Vagina (tissue), 2 donors: ENCODE measurements around the gene OR2AE1. TPM values are rescaled to one million over a fixed set of nuclear protein-coding genes. Genes with fewer than 3 reads are reported as not detected.

ENCODE experiments used
- DNase-seq, 2 donors: peaks; one replicate each; pipeline ENCODE4 v3.0.0-alpha.2; 2017; ENCODE audit errors: extremely low spot score in 2 of 2
- H3K27ac ChIP-seq: fragments of 200-600 bp; sonication (generic); one replicate; pipeline ENCODE4 v1.5.1; 2019
- H3K27me3 ChIP-seq: fragments of 200-600 bp; sonication (generic); one replicate; pipeline ENCODE4 v1.5.1; 2019
- H3K36me3 ChIP-seq, 2 donors: fragments of 200-600 bp; sonication (generic); one replicate each; pipeline ENCODE4 v1.5.1; 2017 to 2019
- H3K4me1 ChIP-seq: fragments of 200-600 bp; sonication (generic); one replicate; pipeline ENCODE4 v1.5.1; 2019
- H3K4me3 ChIP-seq, 2 donors: fragments of 200-600 bp; sonication (generic); 1 replicate in 1 of 2; 2 replicates in 1 of 2; pipeline ENCODE4 v1.5.1; 2016 to 2019
- H3K9me3 ChIP-seq: fragments of 200-600 bp; sonication (generic); one replicate; pipeline ENCODE4 v1.5.1; 2019
- CTCF ChIP-seq, 3 experiments: fragments of 450-650 bp in 2 of 3; fragments of 200-600 bp in 1 of 3; sonication (generic) in 1 of 3; IDR thresholded peaks; one replicate each; pipeline ENCODE4 v1.5.1; 2017 to 2019; ENCODE audit warnings: antibody characterized with exemption in 3 of 3, mild to moderate bottlenecking in 2 of 3, moderate library complexity in 2 of 3
- POLR2A ChIP-seq, 2 donors: fragments of 450-650 bp; IDR thresholded peaks; one replicate each; pipeline ENCODE4 v1.6.1; 2017; ENCODE audit warnings: antibody characterized with exemption in 2 of 2, mild to moderate bottlenecking in 2 of 2, moderate library complexity in 2 of 2
- POLR2AphosphoS5 ChIP-seq, 2 donors: sonication (generic); formaldehyde crosslinking; IDR thresholded peaks; one replicate each; pipeline ENCODE4 v1.9.0; 2017; ENCODE audit warnings: antibody characterized with exemption in 2 of 2, mild to moderate bottlenecking in 2 of 2, low read depth in 1 of 2; ENCODE audit not compliant: insufficient read depth in 1 of 2
- intact Hi-C: fragments of 100-400 bp; cut with DNase I; formaldehyde crosslinking; loops from one replicate; pipeline ENCODE4 v1.15.1; 2023
- total RNA-seq: library from RNA; depleted of rRNA; stranded (reverse); fragments of >200 nt; gene quantifications from one replicate; pipeline ENCODE4 v1.2.3, GENCODE V29; 2016

OR2AE1 gene
- total RNA-seq, 1 donor from 2014 or later: not detected

GRCh38 chr7:99837649-99838361, 39.0 kb downstream of the OR2AE1 start:
- TF ChIP-seq POLR2AphosphoS5 (IDR thresholded peaks at IDR 0.05; ENCODE audit: insufficient read depth in 1 of 2, low read depth in 1 of 2) (peak in 1 of 2 donors; percentile 58), POLR2A (IDR thresholded peaks at IDR 0.05) (no peak)
- no peaks in the 10 kb centered on the region for H3K27me3 ChIP-seq
- no peak for DNase-seq
- no peak overlapping the region for H3K27ac ChIP-seq
- no peaks in the 10 kb centered on the region for H3K9me3 ChIP-seq
- H3K4me3 ChIP-seq: no peak overlapping the region
- no peaks in the 10 kb centered on the region for H3K4me1 ChIP-seq
- intact Hi-C loops: no loop called here
- no peaks in the 10 kb centered on the region for H3K36me3 ChIP-seq

GRCh38 chr7:99835189-99835588, 41.6 kb downstream of the OR2AE1 start:
- Histone ChIP-seq H3K27ac (no peak overlapping the region), H3K36me3 (no peaks in the 10 kb centered on the region), H3K4me3 (no peak overlapping the region), H3K9me3 (no peaks in the 10 kb centered on the region), H3K4me1 (no peaks in the 10 kb centered on the region), H3K27me3 (no peaks in the 10 kb centered on the region)
- no peak for DNase-seq
- TF ChIP-seq CTCF (IDR thresholded peaks at IDR 0.05): no peak
- no peak for TF ChIP-seq POLR2A (IDR thresholded peaks at IDR 0.05)
- no peak for TF ChIP-seq POLR2AphosphoS5 (IDR thresholded peaks at IDR 0.05; ENCODE audit: insufficient read depth in 1 of 2, low read depth in 1 of 2)
- intact Hi-C loops: no loop called here

GRCh38 chr7:99834382-99834781, 42.5 kb downstream of the OR2AE1 start:
- TF ChIP-seq CTCF (IDR thresholded peaks at IDR 0.05) (no peak), POLR2AphosphoS5 (IDR thresholded peaks at IDR 0.05; ENCODE audit: insufficient read depth in 1 of 2, low read depth in 1 of 2) (no peak), POLR2A (IDR thresholded peaks at IDR 0.05) (no peak)
- Histone ChIP-seq H3K36me3 (no peaks in the 10 kb centered on the region), H3K4me3 (no peak overlapping the region), H3K4me1 (no peaks in the 10 kb centered on the region), H3K9me3 (no peaks in the 10 kb centered on the region), H3K27ac (no peak overlapping the region), H3K27me3 (no peaks in the 10 kb centered on the region)
- no peak for DNase-seq
- intact Hi-C loops: no loop called here

GRCh38 chr7:99833289-99833877, 43.5 kb downstream of the OR2AE1 start:
- H3K27ac ChIP-seq: no peak overlapping the region
- no peaks in the 10 kb centered on the region for H3K9me3 ChIP-seq
- H3K4me1 ChIP-seq: no peaks in the 10 kb centered on the region
- no peak for DNase-seq
- no peaks in the 10 kb centered on the region for H3K36me3 ChIP-seq
- no peak overlapping the region for H3K4me3 ChIP-seq
- intact Hi-C loops: no loop called here
- TF ChIP-seq POLR2AphosphoS5 (IDR thresholded peaks at IDR 0.05; ENCODE audit: insufficient read depth in 1 of 2, low read depth in 1 of 2) (no peak), POLR2A (IDR thresholded peaks at IDR 0.05) (no peak), CTCF (IDR thresholded peaks at IDR 0.05) (no peak)
- H3K27me3 ChIP-seq: no peaks in the 10 kb centered on the region

GRCh38 chr7:99831595-99831994, 45.2 kb downstream of the OR2AE1 start:
- TF ChIP-seq CTCF (IDR thresholded peaks at IDR 0.05) (no peak), POLR2A (IDR thresholded peaks at IDR 0.05) (no peak), POLR2AphosphoS5 (IDR thresholded peaks at IDR 0.05; ENCODE audit: insufficient read depth in 1 of 2, low read depth in 1 of 2) (no peak)
- intact Hi-C loops: no loop called here
- DNase-seq: peak in 1 of 2 donors; percentile 64
- Histone ChIP-seq H3K4me3 (no peak overlapping the region), H3K9me3 (no peaks in the 10 kb centered on the region), H3K4me1 (no peaks in the 10 kb centered on the region), H3K36me3 (no peaks in the 10 kb centered on the region), H3K27me3 (no peaks in the 10 kb centered on the region), H3K27ac (no peak overlapping the region)
